HEK293 (cell line): ENCODE results near the gene PHACTR1.

Source experiments
- CTCF ChIA-PET: fragments of 350-600 bp; formaldehyde crosslinking; extraction: SDS; loops from one replicate; lab custom pipeline; 2021; ENCODE audit warnings: antibody characterized with exemption; lab: Yijun Ruan, JAX
- POLR2A ChIA-PET: fragments of 300-600 bp; formaldehyde crosslinking; extraction: SDS; loops from one replicate; lab custom pipeline; 2020; ENCODE audit warnings: antibody characterized with exemption, inconsistent platforms; lab: Yijun Ruan, JAX
- H3K27ac ChIP-seq: fragments of 200-500 bp; sonication (Bioruptor generic); 2 replicates; pipeline ENCODE4 v1.5.1; 2014; ENCODE audit warnings: low read depth, low read length, control low read depth, inconsistent platforms; ENCODE audit errors: extremely low read depth
- H3K36me3 ChIP-seq, 2 experiments: fragments of 200-500 bp in 1 of 2; sonication (Bioruptor generic) in 1 of 2; 1 replicate in 1 of 2; 2 replicates in 1 of 2; pipeline ENCODE4 v1.5.1; 2014 to 2017; ENCODE audit warnings: inconsistent platforms in 2 of 2, low read length in 2 of 2; ENCODE audit not compliant: control insufficient read depth in 2 of 2, insufficient read depth in 1 of 2
- H3K4me1 ChIP-seq: fragments of 200-500 bp; sonication (Bioruptor generic); 2 replicates; pipeline ENCODE4 v1.5.1; 2014; ENCODE audit warnings: mild to moderate bottlenecking, low read length, inconsistent platforms; ENCODE audit not compliant: control insufficient read depth, insufficient read depth
- H3K4me3 ChIP-seq: 2 replicates; pipeline ENCODE4 v1.5.1; 2011; ENCODE audit warnings: low read depth, mild to moderate bottlenecking, control low read depth, low read length, moderate library complexity
- H3K9me3 ChIP-seq: fragments of 200-500 bp; sonication (Bioruptor generic); 2 replicates; pipeline ENCODE4 v1.5.1; 2014; ENCODE audit warnings: low read depth, low read length, inconsistent platforms; ENCODE audit not compliant: control insufficient read depth, insufficient read depth
- KLF10 ChIP-seq: fragments of 450-650 bp; IDR thresholded peaks from 2 replicates; pipeline ENCODE4 v1.5.1; 2018; ENCODE audit warnings: missing biosample characterization, mild to moderate bottlenecking, missing genetic modification characterization
- KLF7 ChIP-seq: fragments of 450-650 bp; formaldehyde crosslinking; IDR thresholded peaks from 2 replicates; pipeline ENCODE4 v1.5.1; 2016; ENCODE audit warnings: missing biosample characterization, missing genetic modification characterization, borderline replicate concordance
- MZF1 ChIP-seq: fragments of 450-650 bp; formaldehyde crosslinking; IDR thresholded peaks from 2 replicates; pipeline ENCODE4 v1.5.1; 2017; ENCODE audit warnings: missing biosample characterization, missing genetic modification characterization, borderline replicate concordance
- OVOL3 ChIP-seq: fragments of 450-650 bp; formaldehyde crosslinking; IDR thresholded peaks from 2 replicates; pipeline ENCODE4 v1.5.1; 2016; ENCODE audit warnings: missing biosample characterization, missing genetic modification characterization
- PRDM1 ChIP-seq: fragments of 450-650 bp; formaldehyde crosslinking; IDR thresholded peaks from 2 replicates; pipeline ENCODE4; 2016; ENCODE audit warnings: missing biosample characterization, missing genetic modification characterization
- REPIN1 ChIP-seq: fragments of 450-650 bp; formaldehyde crosslinking; IDR thresholded peaks from 2 replicates; pipeline ENCODE4 v1.5.1; 2017; ENCODE audit warnings: missing biosample characterization, missing genetic modification characterization, low read depth
- SALL2 ChIP-seq: fragments of 450-650 bp; formaldehyde crosslinking; IDR thresholded peaks from 2 replicates; pipeline ENCODE4 v1.5.0; 2017; ENCODE audit warnings: missing biosample characterization, mild to moderate bottlenecking, missing genetic modification characterization, borderline replicate concordance
- SP3 ChIP-seq: fragments of 450-650 bp; formaldehyde crosslinking; IDR thresholded peaks from 2 replicates; pipeline ENCODE4 v1.5.1; 2016; ENCODE audit warnings: missing biosample characterization, missing genetic modification characterization
- SP7 ChIP-seq: fragments of 450-650 bp; formaldehyde crosslinking; IDR thresholded peaks from 2 replicates; pipeline ENCODE4 v1.5.1; 2016; ENCODE audit warnings: missing biosample characterization, missing genetic modification characterization
- YY2 ChIP-seq: fragments of 450-650 bp; formaldehyde crosslinking; IDR thresholded peaks from 2 replicates; pipeline ENCODE4 v1.5.1; 2016; ENCODE audit warnings: missing biosample characterization, missing genetic modification characterization
- ZBTB20 ChIP-seq: fragments of 450-650 bp; formaldehyde crosslinking; IDR thresholded peaks from 2 replicates; pipeline ENCODE4 v1.5.1; 2016; ENCODE audit warnings: missing biosample characterization, missing genetic modification characterization
- ZBTB8A ChIP-seq: fragments of 450-650 bp; formaldehyde crosslinking; IDR thresholded peaks from 2 replicates; pipeline ENCODE4 v1.5.1; 2016; ENCODE audit warnings: missing biosample characterization, missing genetic modification characterization
- ZNF16 ChIP-seq: fragments of 450-650 bp; formaldehyde crosslinking; IDR thresholded peaks from 2 replicates; pipeline ENCODE4 v1.5.1; 2016; ENCODE audit warnings: low read depth, missing biosample characterization, missing genetic modification characterization
- ZNF19 ChIP-seq: fragments of 450-650 bp; formaldehyde crosslinking; IDR thresholded peaks from 2 replicates; pipeline ENCODE4; 2016; ENCODE audit warnings: missing biosample characterization, missing genetic modification characterization, low read depth
- ZNF214 ChIP-seq: fragments of 450-650 bp; formaldehyde crosslinking; IDR thresholded peaks from 2 replicates; pipeline ENCODE4 v1.5.1; 2017; ENCODE audit warnings: missing biosample characterization, mild to moderate bottlenecking, missing genetic modification characterization, borderline replicate concordance
- ZNF23 ChIP-seq: fragments of 450-650 bp; formaldehyde crosslinking; IDR thresholded peaks from 2 replicates; pipeline ENCODE4 v1.5.1; 2016; ENCODE audit warnings: missing biosample characterization, missing genetic modification characterization, borderline replicate concordance
- ZNF324 ChIP-seq: fragments of 450-650 bp; formaldehyde crosslinking; IDR thresholded peaks from 2 replicates; pipeline ENCODE4 v1.5.1; 2016; ENCODE audit warnings: missing biosample characterization, missing genetic modification characterization
- ZNF433 ChIP-seq: fragments of 450-650 bp; formaldehyde crosslinking; IDR thresholded peaks from 2 replicates; pipeline ENCODE4 v1.5.1; 2016; ENCODE audit warnings: missing biosample characterization, missing genetic modification characterization, low read depth
- ZNF48 ChIP-seq: fragments of 450-650 bp; formaldehyde crosslinking; IDR thresholded peaks from 2 replicates; pipeline ENCODE4 v1.5.1; 2016; ENCODE audit warnings: missing biosample characterization, missing genetic modification characterization
- ZNF549 ChIP-seq: fragments of 450-650 bp; IDR thresholded peaks from 2 replicates; pipeline ENCODE4 v1.5.1; 2018; ENCODE audit warnings: missing biosample characterization, missing genetic modification characterization, mild to moderate bottlenecking, inconsistent platforms, moderate library complexity
- ZNF560 ChIP-seq: fragments of 450-650 bp; formaldehyde crosslinking; IDR thresholded peaks from 2 replicates; pipeline ENCODE4 v1.5.1; 2017; ENCODE audit warnings: missing biosample characterization, missing genetic modification characterization, borderline replicate concordance
- ZNF596 ChIP-seq: fragments of 450-650 bp; IDR thresholded peaks from 2 replicates; pipeline ENCODE4 v1.5.0; 2018; ENCODE audit warnings: missing biosample characterization, mild to moderate bottlenecking, missing genetic modification characterization, moderate library complexity
- ZNF654 ChIP-seq: fragments of 450-650 bp; formaldehyde crosslinking; IDR thresholded peaks from 2 replicates; pipeline ENCODE4 v1.5.1; 2016; ENCODE audit warnings: low read depth, missing biosample characterization, missing genetic modification characterization
- ZNF707 ChIP-seq: fragments of 450-650 bp; formaldehyde crosslinking; IDR thresholded peaks from 2 replicates; pipeline ENCODE4 v1.5.1; 2016; ENCODE audit warnings: missing biosample characterization, missing genetic modification characterization
- TF ChIP-seq, protein P1 (sequence below): fragments of 450-650 bp; formaldehyde crosslinking; IDR thresholded peaks from 2 replicates; pipeline ENCODE4 v1.5.1; 2016; ENCODE audit warnings: missing biosample characterization, missing genetic modification characterization
- TF ChIP-seq, protein P2 (sequence below): fragments of 450-650 bp; formaldehyde crosslinking; IDR thresholded peaks from 2 replicates; pipeline ENCODE4 v1.5.1; 2016; ENCODE audit warnings: missing biosample characterization, missing genetic modification characterization
- TF ChIP-seq, protein P3 (sequence below): fragments of 450-650 bp; formaldehyde crosslinking; IDR thresholded peaks from 2 replicates; pipeline ENCODE4 v1.5.1; 2016; ENCODE audit warnings: missing biosample characterization, missing genetic modification characterization
- TF ChIP-seq, protein P4 (sequence below): fragments of 450-650 bp; formaldehyde crosslinking; optimal IDR thresholded peaks from 2 replicates; pipeline ENCODE3; 2016; ENCODE audit warnings: missing biosample characterization, mild to moderate bottlenecking, missing genetic modification characterization

Gene PHACTR1

DNA sequence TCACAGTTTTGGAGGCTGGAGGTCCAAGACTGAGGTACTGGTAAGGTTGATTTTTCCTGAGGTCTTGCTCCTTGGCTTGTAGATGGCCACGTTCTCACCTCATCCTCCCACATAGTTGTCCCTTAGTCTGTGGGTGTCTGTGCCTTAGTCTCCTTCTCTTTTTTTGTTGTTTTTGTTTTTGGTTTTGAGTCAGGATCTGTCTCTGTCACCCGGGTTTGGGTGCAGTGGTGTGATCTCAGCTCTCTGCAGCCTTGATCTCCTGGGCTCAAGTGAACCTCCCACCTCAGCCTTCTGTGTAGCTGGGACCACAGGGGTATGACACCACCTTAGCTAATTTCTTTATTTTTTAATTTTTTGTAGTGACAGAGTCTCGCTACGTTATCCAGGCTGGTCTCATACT is 245.2 kb downstream of the PHACTR1 start (continued):
- TF ChIP-seq, protein P1, sequence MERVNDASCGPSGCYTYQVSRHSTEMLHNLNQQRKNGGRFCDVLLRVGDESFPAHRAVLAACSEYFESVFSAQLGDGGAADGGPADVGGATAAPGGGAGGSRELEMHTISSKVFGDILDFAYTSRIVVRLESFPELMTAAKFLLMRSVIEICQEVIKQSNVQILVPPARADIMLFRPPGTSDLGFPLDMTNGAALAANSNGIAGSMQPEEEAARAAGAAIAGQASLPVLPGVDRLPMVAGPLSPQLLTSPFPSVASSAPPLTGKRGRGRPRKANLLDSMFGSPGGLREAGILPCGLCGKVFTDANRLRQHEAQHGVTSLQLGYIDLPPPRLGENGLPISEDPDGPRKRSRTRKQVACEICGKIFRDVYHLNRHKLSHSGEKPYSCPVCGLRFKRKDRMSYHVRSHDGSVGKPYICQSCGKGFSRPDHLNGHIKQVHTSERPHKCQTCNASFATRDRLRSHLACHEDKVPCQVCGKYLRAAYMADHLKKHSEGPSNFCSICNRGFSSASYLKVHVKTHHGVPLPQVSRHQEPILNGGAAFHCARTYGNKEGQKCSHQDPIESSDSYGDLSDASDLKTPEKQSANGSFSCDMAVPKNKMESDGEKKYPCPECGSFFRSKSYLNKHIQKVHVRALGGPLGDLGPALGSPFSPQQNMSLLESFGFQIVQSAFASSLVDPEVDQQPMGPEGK (tag by site-specific recombination) = no peak
- no peak for TF ChIP-seq ZNF596 (tag by site-specific recombination)
- TF ChIP-seq ZNF707 = no peak
- TF ChIP-seq ZBTB8A (tag by site-specific recombination) = no peak
- no peak for TF ChIP-seq ZNF654 (tag by site-specific recombination)
- no peak for TF ChIP-seq KLF10 (tag by site-specific recombination)
- TF ChIP-seq ZNF214 (tag by site-specific recombination) = no peak
- TF ChIP-seq ZNF324 (tag by site-specific recombination) = no peak
- TF ChIP-seq SP7 = no peak
- no peak for TF ChIP-seq ZNF23 (tag by site-specific recombination)

DNA sequence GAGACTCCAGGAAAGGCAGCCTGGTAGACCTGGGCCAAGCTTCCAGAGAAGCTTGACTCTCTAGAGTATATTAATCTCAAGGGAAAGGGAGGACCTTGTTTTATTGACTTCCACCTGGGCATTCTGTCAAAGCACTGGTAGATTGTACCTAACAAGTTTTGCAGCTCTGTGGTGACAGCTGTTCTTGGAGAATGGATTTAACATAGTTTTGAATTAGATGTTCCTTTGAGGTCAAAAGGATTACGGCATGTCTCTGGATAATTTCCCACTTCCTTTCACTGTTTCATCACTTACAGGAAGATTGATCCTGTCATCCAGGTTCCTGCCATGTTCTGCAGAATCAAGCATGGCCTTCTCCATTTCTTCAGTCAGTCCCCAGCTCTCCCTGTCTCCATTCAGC is 246.0 kb downstream of the PHACTR1 start:
- POLR2A ChIA-PET = no interaction called here
- Histone ChIP-seq H3K27ac (no peak overlapping the region), H3K4me3 (no peak overlapping the region), H3K36me3 (no peaks in the 10 kb centered on the region), H3K4me1 (no peaks in the 10 kb centered on the region), H3K9me3 (no peaks in the 10 kb centered on the region)
- 0 out of 2 replicates have a peak, but pooled peaks have one; percentile 14 for TF ChIP-seq ZBTB20 (tag by site-specific recombination)
- no peak for TF ChIP-seq ZNF560
- TF ChIP-seq, protein P2, sequence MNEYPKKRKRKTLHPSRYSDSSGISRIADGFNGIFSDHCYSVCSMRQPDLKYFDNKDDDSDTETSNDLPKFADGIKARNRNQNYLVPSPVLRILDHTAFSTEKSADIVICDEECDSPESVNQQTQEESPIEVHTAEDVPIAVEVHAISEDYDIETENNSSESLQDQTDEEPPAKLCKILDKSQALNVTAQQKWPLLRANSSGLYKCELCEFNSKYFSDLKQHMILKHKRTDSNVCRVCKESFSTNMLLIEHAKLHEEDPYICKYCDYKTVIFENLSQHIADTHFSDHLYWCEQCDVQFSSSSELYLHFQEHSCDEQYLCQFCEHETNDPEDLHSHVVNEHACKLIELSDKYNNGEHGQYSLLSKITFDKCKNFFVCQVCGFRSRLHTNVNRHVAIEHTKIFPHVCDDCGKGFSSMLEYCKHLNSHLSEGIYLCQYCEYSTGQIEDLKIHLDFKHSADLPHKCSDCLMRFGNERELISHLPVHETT (tag by site-specific recombination) = no peak
- CTCF ChIA-PET = no interaction called here

DNA sequence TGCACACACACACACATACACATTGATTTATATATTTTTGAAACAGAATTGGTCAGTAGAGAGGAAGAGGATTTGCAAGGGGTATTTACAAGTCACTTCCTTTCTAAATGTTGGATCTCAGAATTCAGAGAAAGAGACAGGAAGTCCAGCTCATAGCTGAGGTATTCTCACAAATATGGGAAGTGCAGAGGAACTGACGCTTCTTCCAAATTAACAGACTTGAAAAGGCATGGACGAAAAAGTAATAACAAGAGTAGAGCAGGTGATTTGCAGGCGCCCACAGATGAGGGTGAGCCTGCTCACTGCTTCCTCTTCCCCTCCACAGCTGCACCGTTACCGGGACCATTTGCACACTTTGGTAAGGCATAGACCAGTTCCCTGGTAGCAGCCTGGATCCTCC is 246.4 kb downstream of the PHACTR1 start:
- POLR2A ChIA-PET = no interaction called here
- H3K27ac ChIP-seq = no peak overlapping the region
- no peaks in the 10 kb centered on the region for H3K4me1 ChIP-seq
- TF ChIP-seq ZNF433 (no peak), ZNF48 (tag by site-specific recombination) (no peak)
- TF ChIP-seq, protein P3, sequence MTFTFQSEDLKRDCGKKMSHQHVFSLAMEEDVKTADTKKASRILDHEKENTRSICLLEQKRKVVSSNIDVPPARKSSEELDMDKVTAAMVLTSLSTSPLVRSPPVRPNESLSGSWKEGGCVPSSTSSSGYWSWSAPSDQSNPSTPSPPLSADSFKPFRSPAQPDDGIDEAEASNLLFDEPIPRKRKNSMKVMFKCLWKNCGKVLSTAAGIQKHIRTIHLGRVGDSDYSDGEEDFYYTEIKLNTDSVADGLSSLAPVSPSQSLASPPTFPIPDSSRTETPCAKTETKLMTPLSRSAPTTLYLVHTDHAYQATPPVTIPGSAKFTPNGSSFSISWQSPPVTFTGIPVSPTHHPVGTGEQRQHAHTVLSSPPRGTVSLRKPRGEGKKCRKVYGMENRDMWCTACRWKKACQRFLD = no peak
- H3K36me3 ChIP-seq = no peaks in the 10 kb centered on the region
- CTCF ChIA-PET = no interaction called here
- H3K4me3 ChIP-seq = no peak overlapping the region
- no peaks in the 10 kb centered on the region for H3K9me3 ChIP-seq

DNA sequence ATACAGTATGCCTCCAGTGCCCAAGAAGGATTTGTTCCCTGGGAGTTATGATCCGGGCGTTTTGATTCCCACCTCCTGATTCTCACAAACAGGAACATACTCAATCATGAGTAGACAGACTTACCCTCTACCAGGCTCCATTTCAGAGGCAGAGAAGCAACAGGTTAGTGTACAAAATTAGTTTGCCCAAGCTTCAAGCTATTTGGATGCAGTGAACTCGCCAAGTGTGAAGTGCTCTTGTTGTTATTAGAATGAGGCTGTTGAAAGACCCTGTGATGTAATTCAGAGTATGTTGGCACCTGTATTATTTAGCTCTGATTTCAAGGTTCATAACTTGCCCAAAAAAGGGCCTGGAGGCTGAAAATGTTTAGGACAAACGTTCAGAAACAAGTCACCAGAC is 247.0 kb downstream of the PHACTR1 start:
- ChIA-PET POLR2A (no interaction called here), CTCF (no interaction called here)
- Histone ChIP-seq H3K27ac (no peak overlapping the region), H3K4me3 (no peak overlapping the region), H3K9me3 (no peaks in the 10 kb centered on the region), H3K36me3 (no peaks in the 10 kb centered on the region), H3K4me1 (no peaks in the 10 kb centered on the region)
- TF ChIP-seq PRDM1 (tag by site-specific recombination) (no peak), ZNF549 (tag by site-specific recombination) (no peak), ZNF19 (tag by site-specific recombination) (no peak), ZNF16 (tag by site-specific recombination) (no peak), KLF7 (tag by site-specific recombination) (no peak), YY2 (tag by site-specific recombination) (no peak), REPIN1 (no peak), OVOL3 (tag by site-specific recombination) (no peak), MZF1 (no peak), SALL2 (tag by site-specific recombination) (no peak), SP3 (no peak)
- TF ChIP-seq, protein P4, sequence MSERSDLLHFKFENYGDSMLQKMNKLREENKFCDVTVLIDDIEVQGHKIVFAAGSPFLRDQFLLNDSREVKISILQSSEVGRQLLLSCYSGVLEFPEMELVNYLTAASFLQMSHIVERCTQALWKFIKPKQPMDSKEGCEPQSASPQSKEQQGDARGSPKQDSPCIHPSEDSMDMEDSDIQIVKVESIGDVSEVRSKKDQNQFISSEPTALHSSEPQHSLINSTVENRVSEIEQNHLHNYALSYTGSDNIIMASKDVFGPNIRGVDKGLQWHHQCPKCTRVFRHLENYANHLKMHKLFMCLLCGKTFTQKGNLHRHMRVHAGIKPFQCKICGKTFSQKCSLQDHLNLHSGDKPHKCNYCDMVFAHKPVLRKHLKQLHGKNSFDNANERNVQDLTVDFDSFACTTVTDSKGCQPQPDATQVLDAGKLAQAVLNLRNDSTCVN (tag by site-specific recombination) = no peak
